Kidney (tissue), 14 donors: ENCODE results near the gene SLC15A4. TPM values are rescaled to one million over a fixed set of nuclear protein-coding genes. Genes with fewer than 3 reads are reported as not detected.

Experiments used
- DNase-seq, 5 donors: peaks; one replicate each; pipeline ENCODE4 v3.0.0-alpha.2; 2013 to 2020
- FAIRE-seq: peaks from 2 replicates; lab custom pipeline; 2012; peaks lifted over from hg19 to GRCh38; lab: Jason Lieb, UNC
- H3K27ac ChIP-seq, 2 donors: one replicate each; pipeline ENCODE4 v1.7.0; 2013; ENCODE audit warnings: low read depth in 2 of 2, low read length in 2 of 2, inconsistent platforms in 1 of 2
- H3K27me3 ChIP-seq: one replicate; pipeline ENCODE4 v1.7.1; 2013; ENCODE audit warnings: low read length, inconsistent platforms; ENCODE audit not compliant: control insufficient read depth, insufficient read depth
- H3K36me3 ChIP-seq, 3 donors: one replicate each; pipeline versions ENCODE4 v1.7.0 to v1.7.1; 2013; ENCODE audit warnings: low read length in 3 of 3, control low read depth in 1 of 3, inconsistent platforms in 1 of 3; ENCODE audit not compliant: insufficient read depth in 3 of 3, control insufficient read depth in 2 of 3
- H3K4me1 ChIP-seq, 3 donors: one replicate each; pipeline versions ENCODE4 v1.7.0 to v1.7.1; 2013; ENCODE audit warnings: low read length in 3 of 3, inconsistent platforms in 1 of 3, low read depth in 1 of 3; ENCODE audit not compliant: control insufficient read depth in 2 of 3, insufficient read depth in 2 of 3
- H3K4me3 ChIP-seq, 3 donors: one replicate each; pipeline versions ENCODE4 v1.7.0 to v1.8.1; 2013; ENCODE audit warnings: low read length in 3 of 3, control low read depth in 1 of 3, inconsistent platforms in 1 of 3
- H3K9ac ChIP-seq, 3 donors: one replicate each; pipeline versions ENCODE4 v1.7.0 to v1.7.1; 2013; ENCODE audit warnings: low read length in 3 of 3, control low read depth in 1 of 3, inconsistent platforms in 1 of 3
- H3K9me3 ChIP-seq, 3 donors: one replicate each; pipeline versions ENCODE4 v1.7.0 to v1.7.1; 2013; ENCODE audit warnings: low read length in 3 of 3, control low read depth in 1 of 3, inconsistent platforms in 1 of 3; ENCODE audit not compliant: control insufficient read depth in 2 of 3, insufficient read depth in 1 of 3
- intact Hi-C: fragments of 100-400 bp; cut with DNase I; formaldehyde crosslinking; loops from one replicate; pipeline ENCODE4 v1.11.1; 2022
- polyA plus RNA-seq: library from polyadenylated mRNA; stranded (reverse); fragments of 350-450 nt; fragmentation: Illumina TruSeq; extraction: RNeasy Lipid Tissue Mini Kit (QIAGEN cat#74804); gene quantifications from one replicate; pipeline ENCODE4 v1.2.3, GENCODE V29; 2014; ENCODE audit warnings: low read depth, low replicate concordance; ENCODE audit not compliant: insufficient read depth
- total RNA-seq: library from RNA; stranded (reverse); fragmentation: NEBNext Ultra II Directional; extraction: Animal tissue kit (Norgen Biotek cat#: 25700); gene quantifications from one replicate; pipeline ENCODE4 v1.2.1, GENCODE V29; 2021
- TF ChIP-seq, protein P1 (sequence below): IDR thresholded peaks from 3 replicates; pipeline ENCODE4 v1.5.1; 2012; ENCODE audit warnings: mild to moderate bottlenecking, moderate library complexity, borderline replicate concordance; ENCODE audit not compliant: insufficient read depth; ENCODE audit errors: extremely low read depth
- donor health status: control.
- donor health status: control.
- donor health status: control.
- donor health status: control.
- donor health status: control.
- donor health status: DM: yes; HTN: yes; CAD: no.
- donor health status: Normal renal cell carcinoma (clear cell type).

SLC15A4 gene
- total and polyA plus RNA-seq, 2 donors from 2014 or later, result 11.3 to 32.4 TPM

DNA sequence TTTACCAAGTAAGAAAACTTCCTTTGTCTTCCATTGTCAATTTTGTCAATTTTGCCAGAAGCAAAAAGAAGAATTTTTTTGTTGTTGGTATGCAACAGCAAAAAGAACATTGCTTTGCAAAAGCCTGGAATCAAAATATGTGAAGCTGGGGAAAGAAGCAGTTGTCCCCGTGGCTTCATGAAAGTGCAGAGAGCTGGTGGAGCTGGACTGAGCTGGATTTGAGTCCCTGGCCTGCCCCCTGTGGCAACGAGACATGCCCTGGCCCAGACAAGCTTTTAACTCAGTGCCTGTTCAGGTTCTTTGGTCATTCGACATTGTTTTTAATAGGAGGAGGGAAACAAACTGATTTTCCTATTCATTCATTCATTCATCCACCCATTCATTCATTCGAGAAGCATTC is 70.3 kb downstream of the SLC15A4 start:
- Histone ChIP-seq H3K4me1 (no peaks in the 10 kb centered on the region), H3K27me3 (no peaks in the 10 kb centered on the region), H3K9ac (no peak overlapping the region), H3K36me3 (no peaks in the 10 kb centered on the region), H3K27ac (no peak overlapping the region), H3K4me3 (no peak overlapping the region), H3K9me3 (no peaks in the 10 kb centered on the region)
- FAIRE-seq, result no peak
- intact Hi-C loops, result no loop called here
- DNase-seq, result peak in 1 of 5 donors; percentile 15
- TF ChIP-seq, protein P1, sequence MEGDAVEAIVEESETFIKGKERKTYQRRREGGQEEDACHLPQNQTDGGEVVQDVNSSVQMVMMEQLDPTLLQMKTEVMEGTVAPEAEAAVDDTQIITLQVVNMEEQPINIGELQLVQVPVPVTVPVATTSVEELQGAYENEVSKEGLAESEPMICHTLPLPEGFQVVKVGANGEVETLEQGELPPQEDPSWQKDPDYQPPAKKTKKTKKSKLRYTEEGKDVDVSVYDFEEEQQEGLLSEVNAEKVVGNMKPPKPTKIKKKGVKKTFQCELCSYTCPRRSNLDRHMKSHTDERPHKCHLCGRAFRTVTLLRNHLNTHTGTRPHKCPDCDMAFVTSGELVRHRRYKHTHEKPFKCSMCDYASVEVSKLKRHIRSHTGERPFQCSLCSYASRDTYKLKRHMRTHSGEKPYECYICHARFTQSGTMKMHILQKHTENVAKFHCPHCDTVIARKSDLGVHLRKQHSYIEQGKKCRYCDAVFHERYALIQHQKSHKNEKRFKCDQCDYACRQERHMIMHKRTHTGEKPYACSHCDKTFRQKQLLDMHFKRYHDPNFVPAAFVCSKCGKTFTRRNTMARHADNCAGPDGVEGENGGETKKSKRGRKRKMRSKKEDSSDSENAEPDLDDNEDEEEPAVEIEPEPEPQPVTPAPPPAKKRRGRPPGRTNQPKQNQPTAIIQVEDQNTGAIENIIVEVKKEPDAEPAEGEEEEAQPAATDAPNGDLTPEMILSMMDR, result no peak

DNA sequence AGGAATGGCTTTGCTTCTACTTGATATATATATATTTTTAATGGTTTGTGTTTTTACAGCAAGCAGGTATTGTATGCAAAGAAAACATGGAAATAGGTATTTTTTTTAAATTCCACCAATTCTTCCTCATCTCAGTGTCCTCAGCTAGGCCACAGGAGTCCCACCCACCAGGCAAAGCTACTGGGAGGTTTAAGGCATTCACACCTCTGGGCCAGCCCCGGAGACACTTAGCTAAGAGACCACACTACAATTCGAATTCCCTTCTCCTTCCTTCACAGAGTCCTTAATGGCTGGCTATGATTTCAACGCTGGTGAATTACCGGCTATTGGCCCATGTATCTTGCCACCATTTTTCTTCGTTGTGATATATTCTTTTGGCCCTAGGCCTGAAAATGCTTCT is 71.4 kb downstream of the SLC15A4 start:
- Histone ChIP-seq H3K27ac (no peak overlapping the region), H3K4me1 (no peaks in the 10 kb centered on the region), H3K9ac (no peak overlapping the region), H3K9me3 (no peaks in the 10 kb centered on the region), H3K36me3 (no peaks in the 10 kb centered on the region), H3K27me3 (no peaks in the 10 kb centered on the region), H3K4me3 (no peak overlapping the region)
- FAIRE-seq (no peak), DNase-seq (no peak)
- TF ChIP-seq, protein P1, result no peak
- intact Hi-C loops, result no loop called here

DNA sequence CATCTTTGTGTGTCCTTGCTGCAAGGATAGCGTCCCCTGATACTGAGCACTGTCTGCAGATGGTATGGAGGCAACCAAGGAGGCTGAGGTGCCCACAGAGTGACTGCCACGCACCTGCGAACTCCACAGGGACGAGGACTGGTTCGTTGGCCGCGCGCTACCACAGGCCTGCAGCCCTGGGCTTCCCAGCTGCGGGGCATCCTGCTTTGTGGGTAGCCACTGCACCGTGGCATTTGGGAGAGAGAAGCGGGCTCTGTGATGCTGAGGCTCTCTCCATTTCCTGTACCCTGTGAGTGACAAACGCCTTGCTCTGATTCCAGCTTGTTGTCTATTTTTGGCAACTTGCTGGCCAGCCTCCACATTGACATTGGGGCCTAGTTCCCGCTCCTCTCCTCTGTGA is 76.3 kb downstream of the SLC15A4 start:
- Histone ChIP-seq H3K9ac (no peak overlapping the region), H3K27me3 (no peaks in the 10 kb centered on the region), H3K27ac (no peak overlapping the region), H3K4me1 (no peaks in the 10 kb centered on the region), H3K9me3 (no peaks in the 10 kb centered on the region), H3K4me3 (no peak overlapping the region), H3K36me3 (no peaks in the 10 kb centered on the region)
- intact Hi-C loops, result no loop called here
- DNase-seq (no peak), FAIRE-seq (no peak)
- TF ChIP-seq, protein P1, result no peak
